IgD-negative memory B cell (primary cell): ENCODE results near the gene FNIP1. TPM values are rescaled to one million over a fixed set of nuclear protein-coding genes. Genes with fewer than 3 reads are reported as not detected.
"Not testable (repeated sequence)": the region's sequence is repeated elsewhere in the genome, so short reads cannot be mapped to it uniquely, and the experiment has no call there.

Experiments used
- H3K27ac Mint-ChIP-seq, 3 donors: one replicate each; pipeline ENCODE4 v1.8.0; 2020 to 2022; ENCODE audit warnings: mild to moderate bottlenecking in 3 of 3, mixed read lengths in 3 of 3, moderate library complexity in 1 of 3
- H3K27me3 Mint-ChIP-seq: one replicate; pipeline ENCODE4 v1.8.0; 2021; ENCODE audit warnings: mixed read lengths
- H3K36me3 Mint-ChIP-seq: one replicate; pipeline ENCODE4 v1.8.0; 2020; ENCODE audit warnings: mild to moderate bottlenecking, mixed read lengths
- H3K4me1 Mint-ChIP-seq, 3 donors: one replicate each; pipeline ENCODE4 v1.8.0; 2020 to 2022; ENCODE audit warnings: mixed read lengths in 3 of 3, mild to moderate bottlenecking in 1 of 3
- H3K4me3 Mint-ChIP-seq, 4 donors: one replicate each; pipeline ENCODE4 v1.8.0; 2020 to 2022; ENCODE audit warnings: mild to moderate bottlenecking in 4 of 4, mixed read lengths in 4 of 4, moderate library complexity in 3 of 4
- H3K9me3 Mint-ChIP-seq, 3 donors: one replicate each; pipeline ENCODE4 v1.8.0; 2020 to 2021; ENCODE audit warnings: mixed read lengths in 3 of 3, mild to moderate bottlenecking in 1 of 3
- polyA plus RNA-seq: library from polyadenylated mRNA; unstranded; fragments of 300-500 nt; fragmentation: Illumina TruSeq; gene quantifications from one replicate; pipeline ENCODE4 v1.2.3, GENCODE V29; 2021

The FNIP1 gene
- 21.9 TPM for polyA plus RNA-seq

DNA sequence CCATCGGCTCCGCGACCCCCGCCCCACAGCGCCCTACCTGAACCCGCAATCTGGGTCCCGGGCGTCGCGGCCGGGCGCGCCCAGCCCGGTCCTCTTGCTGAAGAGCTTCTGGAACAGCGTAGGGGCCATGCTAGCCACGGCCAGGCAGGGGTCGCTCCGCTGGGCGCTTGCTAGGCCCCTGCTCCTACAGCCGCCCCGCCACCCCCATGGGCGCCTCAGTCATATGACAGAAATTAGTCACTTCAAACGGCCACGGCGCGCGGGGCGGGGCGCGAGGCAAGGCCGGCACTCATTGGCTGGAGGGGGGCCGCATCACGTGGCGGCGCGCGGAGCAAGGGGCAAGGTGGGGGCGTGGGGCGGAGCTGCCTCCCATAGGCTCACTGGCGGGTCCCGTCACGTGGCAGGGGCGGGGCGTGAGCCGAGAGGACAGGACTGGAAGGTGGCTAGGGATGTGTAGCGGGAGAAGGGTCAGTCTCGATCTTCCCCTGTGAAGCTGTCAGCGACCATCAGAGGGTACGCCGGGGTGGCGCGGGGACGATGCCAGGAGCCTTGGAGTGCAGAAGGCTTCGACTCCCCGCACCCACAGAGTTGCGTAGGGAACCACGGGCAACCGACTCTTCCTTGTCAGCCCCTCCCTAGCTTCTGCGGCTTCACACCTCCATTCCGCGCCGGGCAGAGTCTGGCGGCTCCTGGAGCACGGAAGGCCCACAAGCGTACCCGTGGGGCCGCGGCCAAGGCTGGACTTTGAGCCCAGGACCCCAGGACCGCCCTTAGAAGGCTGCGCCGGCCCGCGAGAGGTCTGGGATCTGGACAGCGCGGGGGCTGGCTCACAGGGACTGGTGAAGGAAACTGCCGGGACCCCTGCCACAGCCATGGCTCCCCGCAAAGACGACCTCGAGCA, at the start of gene FNIP1:
FNIP1 (minus strand) TSS at position 225 of the 901 bp plus-strand sequence; CDS start at position 129, 96 bp downstream.
- H3K4me3 Mint-ChIP-seq: peak within 1 kb of the TSS; percentile 61 to 98 (median 96)
- H3K9me3 Mint-ChIP-seq: no peaks in the 10 kb centered on the region
- H3K36me3 Mint-ChIP-seq: peaks cover 2% of the 10 kb centered on the region
- no peaks in the 10 kb centered on the region for H3K27me3 Mint-ChIP-seq
- H3K27ac Mint-ChIP-seq: peak within 1 kb of the TSS; percentile 54 to 97 (median 96)
- peaks cover 21 to 32% (median 31%) of the 10 kb centered on the region in 3 donors for H3K4me1 Mint-ChIP-seq

DNA sequence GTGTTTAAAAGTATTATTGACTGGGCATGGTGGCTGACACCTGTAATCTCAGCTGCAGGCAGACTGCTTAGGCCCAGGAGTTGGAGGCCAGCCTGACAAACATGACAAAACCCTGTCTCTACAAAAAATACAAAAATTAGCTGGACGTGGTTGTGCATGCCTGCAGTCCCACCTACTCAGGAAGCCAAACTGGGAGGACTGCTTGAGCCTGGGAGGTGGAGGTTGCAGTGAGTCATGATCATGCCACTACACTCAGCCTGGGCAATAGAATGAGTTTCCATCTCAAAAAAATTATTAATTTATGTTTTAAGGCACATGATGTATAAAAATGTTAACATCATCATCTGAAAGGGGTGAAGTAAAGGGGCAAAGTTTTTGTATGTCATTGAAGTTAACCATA, 49.7 kb upstream of the FNIP1 start:
- Mint-ChIP-seq H3K9me3 (peaks cover 13 to 33% (median 27%) of the 10 kb centered on the region in 3 donors), H3K4me3 (no peak overlapping the region), H3K27ac (no peak overlapping the region), H3K36me3 (peaks cover 16% of the 10 kb centered on the region), H3K27me3 (peaks cover 8% of the 10 kb centered on the region), H3K4me1 (no peaks in the 10 kb centered on the region)

DNA sequence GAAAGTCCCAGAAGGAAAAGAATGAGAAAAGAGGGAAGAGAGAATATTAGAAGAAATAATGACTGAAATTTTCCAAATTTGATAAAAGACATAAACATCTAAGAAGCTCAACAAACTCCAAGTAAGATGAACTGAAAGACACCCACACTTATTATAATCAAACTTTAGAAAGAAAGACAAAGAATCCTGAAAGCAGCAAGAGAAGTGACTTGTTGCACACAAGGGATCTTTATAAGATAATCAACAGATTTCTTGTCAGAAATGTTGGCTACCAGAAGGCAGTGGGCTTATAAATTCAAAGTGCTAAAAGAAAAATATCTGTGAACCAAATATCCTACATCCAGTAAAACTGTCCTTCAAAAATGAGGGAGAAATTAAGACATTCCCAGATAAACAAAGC, 49.0 kb upstream of the FNIP1 start:
- H3K27ac Mint-ChIP-seq: no peak overlapping the region
- peaks cover 13 to 33% (median 29%) of the 10 kb centered on the region in 3 donors for H3K9me3 Mint-ChIP-seq
- H3K27me3 Mint-ChIP-seq: peaks cover 8% of the 10 kb centered on the region
- no peaks in the 10 kb centered on the region for H3K4me1 Mint-ChIP-seq
- H3K4me3 Mint-ChIP-seq: no peak overlapping the region
- peaks cover 16% of the 10 kb centered on the region for H3K36me3 Mint-ChIP-seq

DNA sequence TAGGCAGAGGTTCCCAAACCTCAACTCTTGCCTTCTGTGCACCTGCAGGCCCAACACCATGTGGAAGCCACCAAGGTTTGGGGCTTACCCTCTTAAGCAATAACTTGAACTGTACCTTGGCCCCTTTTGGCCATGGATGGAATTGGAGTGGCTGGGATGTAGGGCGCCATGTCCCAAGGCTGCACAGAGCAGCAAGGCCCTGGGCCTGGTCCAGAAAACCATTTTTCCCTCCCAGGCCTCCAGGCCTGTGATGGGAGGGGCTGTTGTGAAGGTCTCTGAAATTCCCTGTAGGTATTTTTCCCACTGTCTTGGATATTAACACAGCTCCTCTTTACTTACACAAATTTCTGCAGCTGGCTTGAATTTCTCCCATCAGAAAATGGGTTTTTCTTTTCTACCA, 46.2 kb upstream of the FNIP1 start:
- peaks cover 11% of the 10 kb centered on the region for H3K27me3 Mint-ChIP-seq
- not testable (repeated sequence) for H3K4me3 Mint-ChIP-seq, H3K4me1 Mint-ChIP-seq, H3K27ac Mint-ChIP-seq
- peaks cover 14% of the 10 kb centered on the region for H3K36me3 Mint-ChIP-seq
- peaks cover 12 to 28% (median 23%) of the 10 kb centered on the region in 3 donors for H3K9me3 Mint-ChIP-seq

DNA sequence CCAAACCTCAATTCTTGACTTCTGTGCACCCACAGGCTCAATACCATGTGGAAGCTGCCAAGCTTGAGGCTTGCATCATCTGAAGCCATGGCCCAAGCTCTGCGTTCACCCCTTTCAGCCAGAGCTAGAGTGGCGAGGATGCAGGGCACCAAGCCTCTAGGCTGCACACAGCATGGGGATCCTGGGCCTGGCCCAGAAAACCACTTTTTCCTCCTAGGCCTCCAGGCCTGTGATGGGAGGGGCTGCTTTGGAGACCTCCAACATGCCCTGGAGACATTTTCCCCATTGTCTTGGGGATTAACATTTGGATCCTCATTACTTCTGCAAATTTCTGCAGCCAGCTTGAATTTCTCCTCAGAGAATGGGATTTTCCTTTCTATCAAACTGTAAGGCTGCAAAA, 35.9 kb upstream of the FNIP1 start:
- H3K4me3 Mint-ChIP-seq, H3K4me1 Mint-ChIP-seq, H3K27ac Mint-ChIP-seq, H3K27me3 Mint-ChIP-seq, H3K9me3 Mint-ChIP-seq, H3K36me3 Mint-ChIP-seq: not testable (repeated sequence)

DNA sequence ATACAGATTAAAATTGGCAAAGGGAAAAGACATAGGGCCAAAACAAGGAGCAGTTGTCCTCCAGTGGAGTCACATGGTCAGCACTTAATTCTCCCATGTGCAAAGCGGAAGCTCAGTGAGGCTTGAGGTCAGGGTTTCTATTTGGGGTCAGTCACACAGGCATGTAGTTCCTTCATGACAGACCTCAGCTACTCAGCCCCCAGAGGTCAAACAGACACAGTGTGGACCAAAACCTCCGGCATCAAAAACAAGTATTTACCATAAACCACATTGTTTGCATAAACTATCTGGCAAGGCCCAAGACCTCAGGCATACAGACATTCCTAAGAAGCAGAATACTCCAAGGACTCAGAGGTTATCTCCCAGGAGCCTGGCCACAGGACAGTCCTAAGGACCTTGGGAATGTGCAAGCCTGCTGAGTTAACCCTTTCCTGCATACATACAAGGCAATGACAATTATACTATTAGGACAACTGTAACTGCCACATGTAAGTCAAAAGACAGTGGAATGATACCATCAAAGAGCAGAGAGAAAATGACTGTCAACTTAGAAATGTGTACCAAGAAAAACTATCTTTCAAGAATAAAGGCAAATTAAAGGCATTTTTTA, 28.7 kb upstream of the FNIP1 start:
- Mint-ChIP-seq H3K27ac (peak overlapping the region in 1 of 3 donors; percentile 75), H3K9me3 (peaks cover 0 to 4% (median 0%) of the 10 kb centered on the region in 3 donors), H3K4me1 (peaks cover 0 to 22% (median 10%) of the 10 kb centered on the region in 3 donors), H3K27me3 (no peaks in the 10 kb centered on the region), H3K36me3 (no peaks in the 10 kb centered on the region), H3K4me3 (peak overlapping the region in 2 of 4 donors; percentile 46 to 56)

DNA sequence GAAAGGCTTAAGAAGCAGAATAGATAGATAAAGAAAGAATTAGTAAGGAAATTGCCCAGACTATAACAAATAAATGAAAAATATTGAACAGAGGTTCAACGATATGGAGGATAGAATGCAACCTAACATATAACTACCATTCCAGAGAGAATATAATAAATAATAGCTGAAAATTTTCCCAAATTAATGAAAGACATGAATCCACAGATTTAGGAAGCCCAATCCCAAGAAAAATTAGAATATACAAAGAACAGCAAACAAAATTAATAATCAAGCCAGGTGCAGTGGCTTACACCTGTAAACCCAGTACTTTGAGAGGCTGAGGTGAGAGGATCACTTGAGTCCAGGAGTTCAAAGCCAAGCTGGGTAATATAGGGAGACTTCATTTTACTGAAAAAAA, 27.8 kb upstream of the FNIP1 start:
- Mint-ChIP-seq H3K4me3 (peak overlapping the region in 1 of 4 donors; percentile 73), H3K4me1 (peaks cover 0 to 25% (median 10%) of the 10 kb centered on the region in 3 donors), H3K9me3 (peaks cover 0 to 4% (median 0%) of the 10 kb centered on the region in 3 donors), H3K36me3 (no peaks in the 10 kb centered on the region), H3K27me3 (no peaks in the 10 kb centered on the region), H3K27ac (no peak overlapping the region)

DNA sequence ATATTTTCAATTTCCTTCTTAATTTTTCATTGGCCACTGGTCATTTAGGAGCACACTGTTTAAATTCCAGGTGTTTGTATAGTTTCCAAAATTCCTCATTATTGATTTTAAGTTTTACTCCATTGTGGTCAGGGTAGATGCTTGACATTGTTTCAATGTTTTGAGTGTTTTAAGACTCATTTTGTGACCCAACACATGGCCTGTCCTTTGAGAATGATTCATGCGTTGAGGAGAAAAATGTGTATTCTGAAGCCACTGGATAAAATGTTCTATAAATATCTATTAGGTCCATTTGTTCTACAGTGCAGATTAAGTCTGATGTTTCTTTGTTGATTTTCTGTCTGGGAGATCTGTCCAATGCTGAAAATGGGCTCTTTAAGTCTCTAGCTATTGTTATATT, 24.4 kb upstream of the FNIP1 start:
- no peaks in the 10 kb centered on the region for H3K9me3 Mint-ChIP-seq
- H3K4me1 Mint-ChIP-seq: peaks cover 7 to 32% (median 20%) of the 10 kb centered on the region in 3 donors
- H3K27ac Mint-ChIP-seq: no peak overlapping the region
- no peaks in the 10 kb centered on the region for H3K27me3 Mint-ChIP-seq
- no peaks in the 10 kb centered on the region for H3K36me3 Mint-ChIP-seq
- H3K4me3 Mint-ChIP-seq: no peak overlapping the region

DNA sequence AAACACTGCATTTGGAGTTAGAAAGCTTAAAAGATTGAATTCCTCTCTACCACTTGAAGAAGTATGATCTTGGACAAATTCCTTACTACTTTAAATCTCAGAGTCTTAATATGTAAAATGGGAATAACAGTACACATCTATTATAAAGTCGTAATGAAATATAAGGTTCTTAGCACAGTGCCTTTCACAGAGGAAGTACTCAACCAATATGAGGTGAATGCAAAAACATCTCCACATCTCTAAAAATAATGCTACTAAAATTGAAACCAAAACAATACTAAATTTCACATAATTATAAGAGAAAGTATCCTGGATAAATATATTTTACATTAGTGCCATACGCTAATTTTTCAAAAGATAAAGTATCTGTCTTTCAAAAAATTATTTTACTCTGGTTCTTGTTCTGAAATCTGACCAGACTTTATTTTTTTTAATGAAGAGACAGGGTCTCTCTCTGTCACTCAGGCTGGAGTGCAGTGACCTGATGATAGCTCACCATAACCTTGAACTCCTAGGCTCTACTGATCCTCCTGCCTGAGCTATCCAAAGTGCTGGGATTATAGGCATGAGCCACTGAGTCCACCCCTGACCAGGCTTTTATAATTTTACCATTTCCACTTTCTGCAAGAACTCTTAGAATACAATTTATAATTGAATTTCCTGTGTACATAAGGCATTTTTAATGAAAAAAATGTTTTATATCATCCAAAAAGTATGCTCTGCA, 21.3 kb upstream of the FNIP1 start:
- no peaks in the 10 kb centered on the region for H3K9me3 Mint-ChIP-seq
- H3K27me3 Mint-ChIP-seq: no peaks in the 10 kb centered on the region
- no peak overlapping the region for H3K27ac Mint-ChIP-seq
- H3K36me3 Mint-ChIP-seq: no peaks in the 10 kb centered on the region
- peaks cover 7 to 26% (median 12%) of the 10 kb centered on the region in 3 donors for H3K4me1 Mint-ChIP-seq
- peak overlapping the region in 3 of 4 donors; percentile 5 to 83 (median 45) for H3K4me3 Mint-ChIP-seq

DNA sequence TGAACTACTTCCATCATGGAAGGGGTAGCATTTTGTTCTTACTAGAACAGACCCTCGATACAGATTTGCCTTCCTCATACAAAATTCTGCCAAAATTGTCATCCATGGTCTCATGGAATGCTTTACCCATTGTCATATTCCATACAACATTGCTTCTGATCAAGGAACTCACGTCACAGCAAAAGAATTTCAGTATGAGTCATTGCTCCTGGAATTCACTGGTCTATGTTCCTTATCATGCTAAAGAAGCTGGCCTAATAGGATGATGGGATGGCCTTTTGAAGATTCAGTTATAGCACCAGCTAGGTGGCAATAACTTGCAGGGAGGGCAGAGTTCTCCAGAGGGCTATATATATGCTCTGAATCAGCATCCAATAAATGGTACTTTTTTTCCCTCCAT, 18.2 kb upstream of the FNIP1 start:
- H3K4me1 Mint-ChIP-seq: peaks cover 7 to 18% (median 13%) of the 10 kb centered on the region in 3 donors
- H3K36me3 Mint-ChIP-seq: no peaks in the 10 kb centered on the region
- no peaks in the 10 kb centered on the region for H3K9me3 Mint-ChIP-seq
- no peak overlapping the region for H3K4me3 Mint-ChIP-seq
- H3K27ac Mint-ChIP-seq: no peak overlapping the region
- H3K27me3 Mint-ChIP-seq: no peaks in the 10 kb centered on the region

DNA sequence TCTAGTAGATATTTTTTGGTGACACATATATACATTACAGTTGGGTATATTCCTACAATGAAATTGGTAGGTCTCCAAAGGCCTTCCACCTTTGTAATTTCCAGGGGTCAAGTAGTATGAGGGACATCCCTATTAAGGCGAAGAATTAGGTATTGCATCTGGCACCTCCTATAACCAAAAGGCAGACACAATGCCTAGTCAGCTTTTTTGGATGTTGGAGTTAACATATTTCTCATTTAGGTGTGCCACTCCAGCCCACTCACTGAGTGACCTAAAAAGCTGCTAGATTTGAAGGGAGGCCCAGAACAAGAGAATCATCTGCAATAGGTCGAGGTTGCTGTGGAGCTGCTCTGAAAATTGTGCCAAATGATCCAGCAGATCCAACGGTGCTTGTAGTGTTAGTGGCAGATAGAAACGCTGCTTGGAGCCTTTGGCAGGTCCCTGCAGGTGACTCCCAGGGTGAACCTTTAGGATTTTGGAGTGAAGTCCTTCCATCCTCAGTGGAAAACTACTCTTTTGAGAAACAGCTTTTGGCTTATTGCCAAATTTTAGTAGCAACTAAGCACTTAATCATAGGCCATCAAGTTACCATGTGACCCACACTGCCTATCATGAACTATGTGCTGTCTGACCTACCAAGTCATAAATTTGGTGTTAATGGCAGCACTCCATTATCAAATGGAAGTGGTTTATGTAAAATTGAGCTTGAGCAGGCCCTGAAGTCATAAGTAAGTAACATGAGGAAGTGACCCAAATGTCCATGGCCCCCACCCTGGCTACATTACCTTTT, 15.7 kb upstream of the FNIP1 start:
- Mint-ChIP-seq H3K27ac (no peak overlapping the region), H3K36me3 (no peaks in the 10 kb centered on the region), H3K9me3 (no peaks in the 10 kb centered on the region), H3K4me3 (no peak overlapping the region), H3K27me3 (no peaks in the 10 kb centered on the region), H3K4me1 (peaks cover 0 to 7% (median 7%) of the 10 kb centered on the region in 3 donors)

DNA sequence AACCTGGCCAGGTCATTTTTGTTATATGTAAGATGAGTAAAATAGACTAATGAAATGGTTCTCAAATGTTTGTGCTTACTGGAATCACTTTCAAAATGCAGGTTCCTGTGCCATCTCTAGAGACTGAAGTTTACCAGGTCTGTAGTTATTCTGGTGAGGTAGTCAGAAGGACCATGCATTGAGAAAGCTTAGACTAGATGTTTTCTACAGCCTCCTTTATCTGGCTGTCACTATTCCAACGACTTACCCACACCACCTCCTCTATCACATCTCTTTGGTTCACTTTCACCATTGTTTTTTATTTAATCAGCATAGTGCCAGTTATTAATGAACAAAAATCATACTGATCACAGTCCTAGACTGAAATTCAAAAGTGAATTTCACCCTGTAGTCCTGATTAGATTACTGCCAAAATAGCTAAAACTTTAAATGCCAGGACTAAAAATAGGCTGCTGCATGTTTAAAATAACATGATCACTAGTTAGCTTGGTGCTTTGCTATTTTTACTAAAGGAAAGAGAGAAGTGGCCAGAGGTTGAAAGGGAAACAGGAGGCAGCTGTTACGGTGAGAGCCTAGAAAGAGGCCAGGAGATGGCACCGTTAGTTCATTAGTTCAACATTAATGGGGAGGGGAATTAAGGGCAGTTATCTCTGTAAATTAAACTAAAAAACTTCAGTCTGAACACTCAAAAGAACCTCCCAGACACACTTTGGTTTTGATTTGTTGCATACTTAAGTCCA, 13.9 kb upstream of the FNIP1 start:
- peaks cover 0 to 6% (median 6%) of the 10 kb centered on the region in 3 donors for H3K4me1 Mint-ChIP-seq
- no peaks in the 10 kb centered on the region for H3K27me3 Mint-ChIP-seq
- no peak overlapping the region for H3K27ac Mint-ChIP-seq
- peak overlapping the region in 1 of 4 donors; percentile 6 for H3K4me3 Mint-ChIP-seq
- no peaks in the 10 kb centered on the region for H3K9me3 Mint-ChIP-seq
- no peaks in the 10 kb centered on the region for H3K36me3 Mint-ChIP-seq

DNA sequence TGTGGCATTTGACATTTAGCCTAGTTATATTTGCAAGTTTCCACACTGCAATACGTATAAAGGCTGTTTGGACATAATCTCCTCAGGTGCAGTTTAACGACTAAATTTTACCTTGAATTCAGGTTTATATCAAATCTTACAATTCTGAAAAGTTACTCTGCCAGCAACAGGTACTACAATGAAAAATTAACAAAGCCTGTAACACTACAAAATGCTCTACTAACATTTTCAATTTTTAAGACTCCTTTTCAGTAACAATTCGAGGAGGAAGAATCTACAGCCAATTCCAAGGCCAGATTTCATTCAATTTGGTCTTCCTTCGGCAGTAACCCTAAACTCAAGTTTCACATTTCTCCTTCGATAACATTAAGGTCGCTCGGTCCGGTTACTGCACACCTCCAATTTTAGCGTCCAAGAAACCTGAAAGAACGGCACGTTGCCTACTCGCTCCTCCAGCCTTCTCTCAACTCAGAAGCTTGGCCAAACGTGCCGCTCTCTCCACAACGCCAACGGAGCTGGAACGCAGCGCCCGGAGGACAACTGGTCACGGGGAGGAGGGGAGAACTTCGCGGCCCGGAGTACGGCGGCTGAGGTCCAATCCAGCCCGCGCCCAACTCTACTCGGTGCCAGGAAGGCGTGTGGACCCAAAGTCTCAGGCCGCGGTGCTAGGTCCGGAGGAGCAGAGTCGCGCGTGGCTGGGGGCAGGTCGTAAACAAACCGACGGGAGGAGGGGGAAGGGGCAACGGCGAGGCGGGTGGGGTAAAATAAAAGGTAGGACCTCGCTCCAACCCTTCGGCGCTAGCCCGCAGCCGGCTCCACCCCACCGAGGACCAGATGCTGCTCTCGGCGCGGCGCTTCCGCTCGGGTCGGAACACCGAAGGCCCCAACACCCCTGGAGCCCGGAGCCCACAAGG, 681 bp downstream of the FNIP1 start:
- Mint-ChIP-seq H3K27me3 (no peaks in the 10 kb centered on the region), H3K4me3 (peak overlapping the region; percentile 61 to 98 (median 96)), H3K4me1 (peaks cover 26 to 37% (median 32%) of the 10 kb centered on the region in 3 donors), H3K27ac (peak overlapping the region; percentile 54 to 97 (median 96)), H3K36me3 (no peaks in the 10 kb centered on the region), H3K9me3 (no peaks in the 10 kb centered on the region)
